Neural cell (in vitro differentiated cells): ENCODE measurements around the gene HAPLN2. TPM values are rescaled to one million over a fixed set of nuclear protein-coding genes. Genes with fewer than 3 reads are reported as not detected.

Experiments used
- H2AFZ ChIP-seq: fragments of 200-600, 300-800 bp; sonication (generic), shearing (Covaris generic); 2 replicates; pipeline ENCODE4 v1.6.0; 2014; ENCODE audit warnings: low read depth, mild to moderate bottlenecking, antibody characterized with exemption, low read length, moderate library complexity
- H3F3A ChIP-seq: fragments of 200-600 bp; shearing (Covaris generic); 2 replicates; pipeline ENCODE4 v1.6.1; 2016; ENCODE audit warnings: mild to moderate bottlenecking, moderate library complexity, mixed read lengths, antibody characterized with exemption, low read length; ENCODE audit not compliant: insufficient read depth, poor library complexity, severe bottlenecking
- H3K27ac ChIP-seq: fragments of 200-600, 300-800 bp; sonication (generic), shearing (Covaris generic); 2 replicates; pipeline ENCODE4 v1.5.1; 2014; ENCODE audit warnings: mild to moderate bottlenecking, low read length, moderate library complexity
- H3K27me3 ChIP-seq: fragments of 300-800, 200-600 bp; sonication (generic), shearing (Covaris generic); 2 replicates; pipeline ENCODE4 v1.6.0; 2014; ENCODE audit warnings: mild to moderate bottlenecking, low read depth, low read length, moderate library complexity; ENCODE audit not compliant: insufficient read depth
- H3K36me3 ChIP-seq: fragments of 300-800, 200-600 bp; sonication (generic), shearing (Covaris generic); 2 replicates; pipeline ENCODE4 v1.5.1; 2014; ENCODE audit warnings: mild to moderate bottlenecking, antibody characterized with exemption, low read length, moderate library complexity; ENCODE audit not compliant: insufficient read depth
- H3K4me2 ChIP-seq: fragments of 300-800, 200-600 bp; sonication (generic), shearing (Covaris generic); 2 replicates; pipeline ENCODE4 v1.6.0; 2014; ENCODE audit warnings: mild to moderate bottlenecking, low read length
- H3K4me3 ChIP-seq: fragments of 300-800, 200-600 bp; sonication (generic), shearing (Covaris generic); 2 replicates; pipeline ENCODE4 v1.5.1; 2014; ENCODE audit warnings: mild to moderate bottlenecking, low read length, moderate library complexity
- H3K79me2 ChIP-seq: fragments of 200-600 bp; shearing (Covaris generic); replicated peaks from 2 replicates; pipeline ENCODE4 v1.6.0; 2014; ENCODE audit warnings: mild to moderate bottlenecking, low read length, moderate library complexity; ENCODE audit not compliant: insufficient read depth
- H3K9ac ChIP-seq: fragments of 300-800, 200-600 bp; sonication (generic), shearing (Covaris generic); 2 replicates; pipeline ENCODE4 v1.6.1; 2016; ENCODE audit warnings: mild to moderate bottlenecking, low read length, mixed read lengths
- H3K9me2 ChIP-seq: fragments of 200-600 bp; shearing (Covaris generic); 2 replicates; pipeline ENCODE4 v1.6.1; 2016; ENCODE audit warnings: mild to moderate bottlenecking, low read length, mixed read lengths; ENCODE audit not compliant: insufficient read depth
- H3K9me3 ChIP-seq: fragments of 200-600, 300-800 bp; sonication (generic), shearing (Covaris generic); 2 replicates; pipeline ENCODE4 v1.6.1; 2016; ENCODE audit warnings: mild to moderate bottlenecking, mixed run types, low read length, moderate library complexity, mixed read lengths
- H4K20me1 ChIP-seq: fragments of 200-600 bp; shearing (Covaris generic); 2 replicates; pipeline ENCODE4 v1.6.1; 2016; ENCODE audit warnings: mild to moderate bottlenecking, mixed run types; ENCODE audit not compliant: insufficient read depth
- EP300 ChIP-seq: fragments of 450-650 bp; conservative IDR thresholded peaks from 2 replicates; pipeline ENCODE4 v1.6.1; 2014; ENCODE audit warnings: antibody characterized with exemption, mild to moderate bottlenecking, moderate library complexity; ENCODE audit not compliant: poor library complexity, severe bottlenecking
- EZH2 ChIP-seq: fragments of 200-600, 300-800 bp; shearing (Covaris generic), sonication (generic); IDR thresholded peaks from 2 replicates; pipeline ENCODE4 v1.6.1; 2014; ENCODE audit warnings: antibody characterized with exemption, low read length, borderline replicate concordance, mild to moderate bottlenecking; ENCODE audit not compliant: insufficient read depth, poor library complexity, severe bottlenecking
- MXI1 ChIP-seq: fragments of 450-650 bp; conservative IDR thresholded peaks from 2 replicates; pipeline ENCODE4 v1.6.1; 2014; ENCODE audit warnings: antibody characterized with exemption, mild to moderate bottlenecking; ENCODE audit not compliant: poor library complexity, severe bottlenecking
- POLR2AphosphoS5 ChIP-seq: IDR thresholded peaks from 2 replicates; pipeline ENCODE4 v1.6.1; 2012
- RAD21 ChIP-seq: fragments of 450-650 bp; conservative IDR thresholded peaks from 2 replicates; pipeline ENCODE4 v1.6.1; 2014; ENCODE audit warnings: antibody characterized with exemption, mild to moderate bottlenecking, moderate library complexity
- SMC3 ChIP-seq: fragments of 450-650 bp; conservative IDR thresholded peaks from 2 replicates; pipeline ENCODE4 v1.6.1; 2014; ENCODE audit warnings: antibody characterized with exemption, mild to moderate bottlenecking, moderate library complexity; ENCODE audit not compliant: poor library complexity
- TAF1 ChIP-seq: IDR thresholded peaks from 2 replicates; pipeline ENCODE4 v1.6.1; 2012; ENCODE audit warnings: low read depth
- polyA plus RNA-seq: library from polyadenylated mRNA; depleted of rRNA; stranded (reverse); fragments of >200 nt; gene quantifications from 2 replicates; pipeline ENCODE4 v1.2.3, GENCODE V29; 2014
- TF ChIP-seq, protein P1 (sequence below): fragments of 450-650 bp; IDR thresholded peaks from 2 replicates; pipeline ENCODE4 v1.5.1; 2014; ENCODE audit warnings: antibody characterized with exemption, mild to moderate bottlenecking, moderate library complexity; ENCODE audit not compliant: poor library complexity, severe bottlenecking
- TF ChIP-seq, protein P2 (sequence below): IDR thresholded peaks from 2 replicates; pipeline ENCODE4 v1.6.1; 2012; ENCODE audit warnings: borderline replicate concordance

Gene HAPLN2
- polyA plus RNA-seq, 1 donor from 2014 or later: 22.9 TPM

DNA sequence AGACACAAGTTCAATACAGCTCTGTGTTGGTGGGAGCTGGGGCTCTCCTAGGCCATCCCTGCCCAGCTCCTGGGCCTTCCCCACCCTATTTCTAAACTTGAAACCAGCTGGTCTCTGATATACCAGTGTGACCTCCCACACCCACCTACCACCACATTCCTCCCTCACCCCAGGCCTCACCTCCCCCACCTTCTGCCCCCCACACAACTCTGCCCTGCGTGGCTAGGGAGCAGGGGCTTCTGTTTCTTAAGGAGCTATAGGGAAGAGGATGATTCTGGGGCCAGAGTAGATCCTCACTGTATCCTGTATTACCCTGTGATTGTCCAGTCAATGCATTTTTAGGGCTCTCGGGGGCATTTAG, 41.5 kb downstream of the HAPLN2 start:
- H2AFZ ChIP-seq: no peak overlapping the region
- no peak overlapping the region for H3K4me2 ChIP-seq
- H3K27ac ChIP-seq: no peak overlapping the region
- H3K36me3 ChIP-seq: no peaks in the 10 kb centered on the region
- H3K4me3 ChIP-seq: no peak overlapping the region
- H4K20me1 ChIP-seq: no peaks in the 10 kb centered on the region
- no peaks in the 10 kb centered on the region for H3K9me3 ChIP-seq
- H3F3A ChIP-seq: no peaks in the 10 kb centered on the region
- no peaks in the 10 kb centered on the region for H3K9me2 ChIP-seq
- no peak overlapping the region for H3K9ac ChIP-seq
- no peaks in the 10 kb centered on the region for H3K79me2 ChIP-seq
- TF ChIP-seq POLR2AphosphoS5 (no peak), SMC3 (no peak), EP300 (no peak), RAD21 (no peak), EZH2 (no peak), TAF1 (no peak)
- TF ChIP-seq, protein P1, sequence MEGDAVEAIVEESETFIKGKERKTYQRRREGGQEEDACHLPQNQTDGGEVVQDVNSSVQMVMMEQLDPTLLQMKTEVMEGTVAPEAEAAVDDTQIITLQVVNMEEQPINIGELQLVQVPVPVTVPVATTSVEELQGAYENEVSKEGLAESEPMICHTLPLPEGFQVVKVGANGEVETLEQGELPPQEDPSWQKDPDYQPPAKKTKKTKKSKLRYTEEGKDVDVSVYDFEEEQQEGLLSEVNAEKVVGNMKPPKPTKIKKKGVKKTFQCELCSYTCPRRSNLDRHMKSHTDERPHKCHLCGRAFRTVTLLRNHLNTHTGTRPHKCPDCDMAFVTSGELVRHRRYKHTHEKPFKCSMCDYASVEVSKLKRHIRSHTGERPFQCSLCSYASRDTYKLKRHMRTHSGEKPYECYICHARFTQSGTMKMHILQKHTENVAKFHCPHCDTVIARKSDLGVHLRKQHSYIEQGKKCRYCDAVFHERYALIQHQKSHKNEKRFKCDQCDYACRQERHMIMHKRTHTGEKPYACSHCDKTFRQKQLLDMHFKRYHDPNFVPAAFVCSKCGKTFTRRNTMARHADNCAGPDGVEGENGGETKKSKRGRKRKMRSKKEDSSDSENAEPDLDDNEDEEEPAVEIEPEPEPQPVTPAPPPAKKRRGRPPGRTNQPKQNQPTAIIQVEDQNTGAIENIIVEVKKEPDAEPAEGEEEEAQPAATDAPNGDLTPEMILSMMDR: no peak
- peaks cover 17% of the 10 kb centered on the region for H3K27me3 ChIP-seq

DNA sequence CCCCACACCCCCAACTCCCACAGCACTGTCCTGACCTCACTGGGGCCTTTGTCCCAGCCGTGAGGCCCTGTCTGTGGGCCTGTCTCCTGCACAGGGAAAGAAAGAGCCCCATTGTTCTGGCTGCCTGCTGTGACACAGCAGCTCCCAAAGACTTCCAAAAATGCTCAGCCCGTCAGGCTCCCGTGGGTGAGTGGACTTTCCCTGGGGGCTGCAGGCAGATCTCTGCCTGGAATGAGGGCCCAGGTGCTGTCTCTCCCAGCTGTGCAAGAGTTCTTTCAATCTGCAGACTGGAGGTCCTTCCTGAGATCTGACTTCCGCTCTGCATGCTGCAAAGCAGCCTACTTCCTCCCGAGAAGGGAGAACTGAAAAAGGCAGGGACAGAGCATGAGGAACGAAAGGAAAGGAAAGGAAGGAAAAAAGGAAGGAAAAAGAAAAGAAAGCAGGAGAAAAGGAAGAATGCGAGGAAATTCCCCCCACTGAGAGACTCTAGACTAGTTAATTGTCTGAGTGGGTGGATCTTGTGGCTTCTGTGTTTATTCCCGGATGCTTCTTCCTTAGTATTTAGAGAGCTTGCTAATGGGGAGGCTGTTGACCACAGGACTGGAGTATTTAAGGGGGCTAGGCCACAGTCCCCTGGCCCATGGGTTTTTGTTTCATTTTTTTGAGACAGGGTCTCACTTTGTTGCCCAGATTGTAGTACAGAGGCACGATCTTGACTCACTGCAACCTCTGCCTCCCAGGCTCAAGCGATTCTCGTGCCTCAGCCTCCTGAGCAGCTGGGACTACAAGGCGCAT, 43.0 kb downstream of the HAPLN2 start:
- no peak overlapping the region for H3K27ac ChIP-seq

More for the DNA sequence above, 43.0 kb downstream of the HAPLN2 start:
- no peak overlapping the region for H3K9ac ChIP-seq
- no peaks in the 10 kb centered on the region for H3K79me2 ChIP-seq
- H3F3A ChIP-seq: no peaks in the 10 kb centered on the region
- no peaks in the 10 kb centered on the region for H3K9me2 ChIP-seq
- H3K4me2 ChIP-seq: no peak overlapping the region
- TF ChIP-seq, protein P2, sequence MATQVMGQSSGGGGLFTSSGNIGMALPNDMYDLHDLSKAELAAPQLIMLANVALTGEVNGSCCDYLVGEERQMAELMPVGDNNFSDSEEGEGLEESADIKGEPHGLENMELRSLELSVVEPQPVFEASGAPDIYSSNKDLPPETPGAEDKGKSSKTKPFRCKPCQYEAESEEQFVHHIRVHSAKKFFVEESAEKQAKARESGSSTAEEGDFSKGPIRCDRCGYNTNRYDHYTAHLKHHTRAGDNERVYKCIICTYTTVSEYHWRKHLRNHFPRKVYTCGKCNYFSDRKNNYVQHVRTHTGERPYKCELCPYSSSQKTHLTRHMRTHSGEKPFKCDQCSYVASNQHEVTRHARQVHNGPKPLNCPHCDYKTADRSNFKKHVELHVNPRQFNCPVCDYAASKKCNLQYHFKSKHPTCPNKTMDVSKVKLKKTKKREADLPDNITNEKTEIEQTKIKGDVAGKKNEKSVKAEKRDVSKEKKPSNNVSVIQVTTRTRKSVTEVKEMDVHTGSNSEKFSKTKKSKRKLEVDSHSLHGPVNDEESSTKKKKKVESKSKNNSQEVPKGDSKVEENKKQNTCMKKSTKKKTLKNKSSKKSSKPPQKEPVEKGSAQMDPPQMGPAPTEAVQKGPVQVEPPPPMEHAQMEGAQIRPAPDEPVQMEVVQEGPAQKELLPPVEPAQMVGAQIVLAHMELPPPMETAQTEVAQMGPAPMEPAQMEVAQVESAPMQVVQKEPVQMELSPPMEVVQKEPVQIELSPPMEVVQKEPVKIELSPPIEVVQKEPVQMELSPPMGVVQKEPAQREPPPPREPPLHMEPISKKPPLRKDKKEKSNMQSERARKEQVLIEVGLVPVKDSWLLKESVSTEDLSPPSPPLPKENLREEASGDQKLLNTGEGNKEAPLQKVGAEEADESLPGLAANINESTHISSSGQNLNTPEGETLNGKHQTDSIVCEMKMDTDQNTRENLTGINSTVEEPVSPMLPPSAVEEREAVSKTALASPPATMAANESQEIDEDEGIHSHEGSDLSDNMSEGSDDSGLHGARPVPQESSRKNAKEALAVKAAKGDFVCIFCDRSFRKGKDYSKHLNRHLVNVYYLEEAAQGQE: no peak
- TF ChIP-seq, protein P1: no peak
- TF ChIP-seq SMC3 (no peak), EP300 (no peak), RAD21 (no peak), POLR2AphosphoS5 (no peak), EZH2 (no peak), MXI1 (no peak), TAF1 (no peak)
- no peak overlapping the region for H3K4me3 ChIP-seq
- peaks cover 2% of the 10 kb centered on the region for H3K27me3 ChIP-seq
- no peaks in the 10 kb centered on the region for H4K20me1 ChIP-seq
- H3K36me3 ChIP-seq: no peaks in the 10 kb centered on the region
- H2AFZ ChIP-seq: no peak overlapping the region
- no peaks in the 10 kb centered on the region for H3K9me3 ChIP-seq
